ENCODE measurements around the gene TUB.

Gene TUB

DNA sequence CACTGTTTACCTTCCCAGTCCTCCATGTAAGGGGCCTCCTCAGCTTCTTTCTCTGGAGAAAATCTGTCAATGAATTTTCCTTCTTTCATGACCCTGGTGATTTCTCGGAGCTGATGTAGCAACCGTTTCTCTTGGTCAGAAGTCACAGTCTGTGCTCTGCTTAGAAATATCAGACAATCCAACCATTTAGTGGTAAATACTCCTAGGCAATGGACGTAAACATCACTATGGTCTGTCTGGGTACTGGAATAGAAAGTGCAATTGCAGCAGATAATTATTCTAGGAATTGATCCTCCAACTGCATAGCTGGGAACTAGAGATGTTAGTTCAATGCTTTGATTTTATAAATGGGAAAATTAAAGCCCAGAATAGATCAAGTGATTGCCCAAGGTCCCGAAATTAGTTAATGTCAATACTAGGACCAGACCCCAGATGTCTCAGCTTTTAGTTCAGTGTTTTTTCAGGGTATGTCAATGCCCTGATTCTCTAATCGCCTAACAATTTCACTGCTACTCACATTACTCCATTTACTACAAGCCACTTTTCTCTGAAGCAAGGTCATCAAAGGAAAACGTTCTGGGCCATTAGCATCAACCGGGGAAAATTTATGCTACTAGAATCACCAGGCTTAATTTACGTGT lies 45.8 kb downstream of the TUB start:
- H3K4me3 ChIP-seq (ENCODE audit: low read depth, low read length): no peak overlapping the region
- TF ChIP-seq, protein P1, sequence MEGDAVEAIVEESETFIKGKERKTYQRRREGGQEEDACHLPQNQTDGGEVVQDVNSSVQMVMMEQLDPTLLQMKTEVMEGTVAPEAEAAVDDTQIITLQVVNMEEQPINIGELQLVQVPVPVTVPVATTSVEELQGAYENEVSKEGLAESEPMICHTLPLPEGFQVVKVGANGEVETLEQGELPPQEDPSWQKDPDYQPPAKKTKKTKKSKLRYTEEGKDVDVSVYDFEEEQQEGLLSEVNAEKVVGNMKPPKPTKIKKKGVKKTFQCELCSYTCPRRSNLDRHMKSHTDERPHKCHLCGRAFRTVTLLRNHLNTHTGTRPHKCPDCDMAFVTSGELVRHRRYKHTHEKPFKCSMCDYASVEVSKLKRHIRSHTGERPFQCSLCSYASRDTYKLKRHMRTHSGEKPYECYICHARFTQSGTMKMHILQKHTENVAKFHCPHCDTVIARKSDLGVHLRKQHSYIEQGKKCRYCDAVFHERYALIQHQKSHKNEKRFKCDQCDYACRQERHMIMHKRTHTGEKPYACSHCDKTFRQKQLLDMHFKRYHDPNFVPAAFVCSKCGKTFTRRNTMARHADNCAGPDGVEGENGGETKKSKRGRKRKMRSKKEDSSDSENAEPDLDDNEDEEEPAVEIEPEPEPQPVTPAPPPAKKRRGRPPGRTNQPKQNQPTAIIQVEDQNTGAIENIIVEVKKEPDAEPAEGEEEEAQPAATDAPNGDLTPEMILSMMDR (conservative IDR thresholded peaks at IDR 0.05; ENCODE audit: low read depth, low read length): no peak
- no peak for DNase-seq (ENCODE audit: low read depth)

DNA sequence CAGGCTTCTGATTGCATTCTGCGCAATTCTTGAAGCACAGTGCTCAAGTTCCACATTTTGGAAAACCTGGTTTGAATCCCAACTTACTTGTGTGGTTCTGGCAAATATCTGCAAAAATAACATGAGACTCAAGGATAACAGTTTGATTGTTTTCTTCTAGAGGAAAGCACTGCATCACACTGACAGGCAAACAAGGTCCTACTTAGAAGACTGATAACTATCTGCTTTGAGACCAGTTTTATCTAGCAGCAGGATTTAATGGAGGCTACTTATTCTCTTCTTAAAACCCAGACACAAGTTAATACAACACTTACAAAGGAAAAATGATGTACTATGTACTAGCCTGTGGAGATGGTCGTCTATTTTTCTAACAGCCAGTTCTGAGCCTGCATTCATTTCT lies 46.4 kb downstream of the TUB start:
- TF ChIP-seq, protein P1 (conservative IDR thresholded peaks at IDR 0.05; ENCODE audit: low read depth, low read length): no peak
- DNase-seq (ENCODE audit: low read depth): no peak
- H3K4me3 ChIP-seq (ENCODE audit: low read depth, low read length): no peak overlapping the region

DNA sequence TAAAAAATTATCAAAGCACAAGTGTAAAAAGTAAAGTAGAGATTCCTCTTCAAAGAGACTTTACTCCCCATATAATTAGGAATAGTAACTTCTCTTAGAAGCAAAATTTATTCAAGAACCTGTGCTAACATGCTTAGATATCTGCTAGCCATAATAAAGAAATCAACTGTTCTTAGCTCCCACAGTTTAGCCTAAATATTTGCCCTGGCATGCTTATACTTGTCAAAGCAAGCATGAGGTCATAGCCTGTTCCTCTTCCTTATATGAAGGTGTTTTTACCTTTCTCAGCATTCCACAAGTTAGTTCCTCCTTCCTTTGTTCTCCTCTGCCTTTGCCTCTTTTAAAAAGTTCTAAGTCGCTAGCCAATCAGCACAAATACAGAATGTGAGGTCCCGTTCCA lies 57.5 kb downstream of the TUB start:
- TF ChIP-seq, protein P1 (conservative IDR thresholded peaks at IDR 0.05; ENCODE audit: low read depth, low read length): no peak
- DNase-seq (ENCODE audit: low read depth): no peak
- H3K4me3 ChIP-seq (ENCODE audit: low read depth, low read length): no peak overlapping the region

DNA sequence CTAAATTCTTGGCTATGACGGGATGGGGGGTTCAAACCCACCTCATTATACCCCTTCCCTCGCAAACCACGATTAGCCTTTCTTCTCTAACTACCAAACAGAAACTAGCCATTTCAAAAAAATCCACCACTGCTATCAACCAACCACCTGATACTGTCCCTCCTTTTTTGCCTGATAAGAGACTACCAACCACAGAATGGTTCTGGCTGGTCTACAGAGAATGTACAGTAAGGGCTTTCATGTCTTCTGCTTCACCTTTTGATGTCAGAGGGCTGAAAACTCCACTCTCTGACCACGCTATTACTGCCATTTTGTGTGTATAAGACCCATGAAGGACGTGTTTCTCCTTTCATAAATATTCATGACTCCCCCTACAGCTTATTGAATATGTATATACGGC lies 68.7 kb downstream of the TUB start:
- no peak overlapping the region for H3K4me3 ChIP-seq (ENCODE audit: low read depth, low read length)
- DNase-seq (ENCODE audit: low read depth): no peak
- TF ChIP-seq, protein P1 (conservative IDR thresholded peaks at IDR 0.05; ENCODE audit: low read depth, low read length): no peak

Data from choroid plexus epithelial cell (primary cell).